HEK293 (cell line): ENCODE results near the gene PHLDB3.

Experiments used
- BCL11A ChIP-seq: fragments of 450-650 bp; formaldehyde crosslinking; IDR thresholded peaks from 2 replicates; pipeline ENCODE4 v1.5.1; 2016; ENCODE audit warnings: low read depth, missing biosample characterization, missing genetic modification characterization
- KLF10 ChIP-seq: fragments of 450-650 bp; IDR thresholded peaks from 2 replicates; pipeline ENCODE4 v1.5.1; 2018; ENCODE audit warnings: missing biosample characterization, mild to moderate bottlenecking, missing genetic modification characterization
- KLF8 ChIP-seq: fragments of 450-650 bp; formaldehyde crosslinking; IDR thresholded peaks from 2 replicates; pipeline ENCODE4 v1.5.1; 2016; ENCODE audit warnings: missing biosample characterization, missing genetic modification characterization
- RBAK ChIP-seq: fragments of 450-650 bp; formaldehyde crosslinking; IDR thresholded peaks from 2 replicates; pipeline ENCODE4 v1.5.1; 2016; ENCODE audit warnings: missing biosample characterization, missing genetic modification characterization
- REPIN1 ChIP-seq: fragments of 450-650 bp; formaldehyde crosslinking; IDR thresholded peaks from 2 replicates; pipeline ENCODE4 v1.5.1; 2017; ENCODE audit warnings: missing biosample characterization, missing genetic modification characterization, low read depth
- SALL2 ChIP-seq: fragments of 450-650 bp; formaldehyde crosslinking; IDR thresholded peaks from 2 replicates; pipeline ENCODE4 v1.5.0; 2017; ENCODE audit warnings: missing biosample characterization, mild to moderate bottlenecking, missing genetic modification characterization, borderline replicate concordance
- SP2 ChIP-seq: fragments of 450-650 bp; formaldehyde crosslinking; IDR thresholded peaks from 2 replicates; pipeline ENCODE4 v1.5.1; 2016; ENCODE audit warnings: missing biosample characterization, missing genetic modification characterization
- ZBTB21 ChIP-seq: fragments of 450-650 bp; formaldehyde crosslinking; IDR thresholded peaks from 2 replicates; pipeline ENCODE4 v1.5.1; 2017; ENCODE audit warnings: missing biosample characterization, missing genetic modification characterization
- ZFP41 ChIP-seq: fragments of 450-650 bp; formaldehyde crosslinking; IDR thresholded peaks from 2 replicates; pipeline ENCODE4 v1.5.1; 2016; ENCODE audit warnings: missing biosample characterization, missing genetic modification characterization, borderline replicate concordance
- ZNF146 ChIP-seq: fragments of 450-650 bp; formaldehyde crosslinking; IDR thresholded peaks from 2 replicates; pipeline ENCODE4 v1.5.1; 2016; ENCODE audit warnings: missing biosample characterization, missing genetic modification characterization
- ZNF174 ChIP-seq: fragments of 450-650 bp; formaldehyde crosslinking; IDR thresholded peaks from 2 replicates; pipeline ENCODE4 v1.5.0; 2017; ENCODE audit warnings: missing biosample characterization, mild to moderate bottlenecking, missing genetic modification characterization
- ZNF223 ChIP-seq: fragments of 450-650 bp; formaldehyde crosslinking; IDR thresholded peaks from 2 replicates; pipeline ENCODE4 v1.5.1; 2016; ENCODE audit warnings: missing biosample characterization, missing genetic modification characterization
- ZNF24 ChIP-seq: fragments of 450-650 bp; formaldehyde crosslinking; IDR thresholded peaks from 2 replicates; pipeline ENCODE4 v1.5.1; 2016; ENCODE audit warnings: missing biosample characterization, missing genetic modification characterization
- ZNF266 ChIP-seq: fragments of 450-650 bp; formaldehyde crosslinking; IDR thresholded peaks from 2 replicates; pipeline ENCODE4 v1.5.1; 2016; ENCODE audit warnings: missing biosample characterization, missing genetic modification characterization, low read depth
- ZNF391 ChIP-seq: fragments of 450-650 bp; formaldehyde crosslinking; IDR thresholded peaks from 2 replicates; pipeline ENCODE4 v1.5.1; 2016; ENCODE audit warnings: low read depth, missing biosample characterization, missing genetic modification characterization, borderline replicate concordance
- ZNF510 ChIP-seq: fragments of 450-650 bp; formaldehyde crosslinking; IDR thresholded peaks from 2 replicates; pipeline ENCODE4 v1.5.1; 2018; ENCODE audit warnings: mild to moderate bottlenecking, missing genetic modification characterization, missing biosample characterization; ENCODE audit not compliant: insufficient replicate concordance
- ZNF585B ChIP-seq: fragments of 450-650 bp; formaldehyde crosslinking; IDR thresholded peaks from 2 replicates; pipeline ENCODE4 v1.5.1; 2016; ENCODE audit warnings: missing biosample characterization, missing genetic modification characterization
- ZNF658 ChIP-seq: fragments of 450-650 bp; formaldehyde crosslinking; IDR thresholded peaks from 2 replicates; pipeline ENCODE4; 2016; ENCODE audit warnings: missing biosample characterization, missing genetic modification characterization
- ZNF747 ChIP-seq: fragments of 450-650 bp; formaldehyde crosslinking; IDR thresholded peaks from 2 replicates; pipeline ENCODE4 v1.5.1; 2016; ENCODE audit warnings: missing biosample characterization, missing genetic modification characterization
- ZNF768 ChIP-seq: fragments of 450-650 bp; formaldehyde crosslinking; IDR thresholded peaks from 2 replicates; pipeline ENCODE4 v1.5.1; 2018; ENCODE audit warnings: missing biosample characterization, mild to moderate bottlenecking, missing genetic modification characterization
- ZSCAN23 ChIP-seq: fragments of 450-650 bp; formaldehyde crosslinking; IDR thresholded peaks from 2 replicates; pipeline ENCODE4 v1.5.1; 2016; ENCODE audit warnings: missing biosample characterization, missing genetic modification characterization
- TF ChIP-seq, protein P1 (sequence below): fragments of 450-650 bp; formaldehyde crosslinking; IDR thresholded peaks from 2 replicates; pipeline ENCODE4 v1.5.1; 2017; ENCODE audit warnings: missing biosample characterization, missing genetic modification characterization
- TF ChIP-seq, protein P2 (sequence below): fragments of 450-650 bp; formaldehyde crosslinking; IDR thresholded peaks from 2 replicates; pipeline ENCODE4 v1.5.1; 2016; ENCODE audit warnings: missing biosample characterization, missing genetic modification characterization
- TF ChIP-seq, protein P3 (sequence below): fragments of 450-650 bp; formaldehyde crosslinking; IDR thresholded peaks from 2 replicates; pipeline ENCODE4 v1.5.1; 2016; ENCODE audit warnings: missing biosample characterization, missing genetic modification characterization
- TF ChIP-seq, protein P4 (sequence below): fragments of 450-650 bp; formaldehyde crosslinking; IDR thresholded peaks from 2 replicates; pipeline ENCODE4 v1.5.1; 2016; ENCODE audit warnings: missing biosample characterization, missing genetic modification characterization
- TF ChIP-seq, protein P5 (sequence below): fragments of 450-650 bp; formaldehyde crosslinking; IDR thresholded peaks from 2 replicates; pipeline ENCODE4 v1.5.1; 2016; ENCODE audit warnings: missing biosample characterization, missing genetic modification characterization

Gene PHLDB3

DNA sequence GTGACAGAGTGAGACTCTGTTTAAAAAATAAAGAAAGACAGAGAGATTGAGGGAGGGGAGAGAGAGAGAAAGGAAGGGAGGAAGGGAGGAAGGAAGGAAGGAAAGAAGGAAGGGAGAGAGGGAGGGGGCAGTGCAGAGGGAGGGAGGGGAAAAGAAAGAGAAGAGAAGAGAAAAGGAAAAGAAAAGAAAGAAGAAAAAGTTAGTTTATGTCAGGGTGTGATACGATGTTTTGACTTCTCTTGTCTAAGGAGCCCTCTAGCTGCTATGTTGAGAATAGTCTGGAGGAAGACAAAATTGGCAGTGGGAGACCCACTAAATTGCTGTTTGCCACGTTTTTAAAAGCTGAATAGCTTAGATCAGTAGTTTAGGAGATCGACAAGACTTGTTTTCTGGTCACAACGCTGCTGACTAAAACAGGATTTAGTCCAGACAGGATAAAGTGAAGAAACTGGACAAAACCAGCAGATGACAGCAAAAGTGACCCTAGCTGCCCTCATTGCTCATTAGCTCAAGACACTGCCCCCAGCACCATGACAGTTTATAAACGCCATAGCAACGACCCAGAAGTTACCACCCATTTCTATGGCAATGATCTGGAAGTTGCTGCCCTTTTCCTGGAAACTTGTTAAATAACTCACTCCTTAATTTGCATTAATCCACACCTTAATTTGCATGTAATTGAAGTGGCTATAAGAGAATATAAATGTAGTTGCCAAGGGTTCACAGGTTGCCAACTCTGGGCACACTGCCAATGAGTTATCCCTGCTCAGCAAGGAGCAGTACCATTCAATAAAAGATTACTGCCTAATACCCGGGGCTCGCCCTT is 78.8 kb downstream of the PHLDB3 start (continued):
- TF ChIP-seq, protein P1, sequence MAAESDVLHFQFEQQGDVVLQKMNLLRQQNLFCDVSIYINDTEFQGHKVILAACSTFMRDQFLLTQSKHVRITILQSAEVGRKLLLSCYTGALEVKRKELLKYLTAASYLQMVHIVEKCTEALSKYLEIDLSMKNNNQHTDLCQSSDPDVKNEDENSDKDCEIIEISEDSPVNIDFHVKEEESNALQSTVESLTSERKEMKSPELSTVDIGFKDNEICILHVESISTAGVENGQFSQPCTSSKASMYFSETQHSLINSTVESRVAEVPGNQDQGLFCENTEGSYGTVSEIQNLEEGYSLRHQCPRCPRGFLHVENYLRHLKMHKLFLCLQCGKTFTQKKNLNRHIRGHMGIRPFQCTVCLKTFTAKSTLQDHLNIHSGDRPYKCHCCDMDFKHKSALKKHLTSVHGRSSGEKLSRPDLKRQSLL (tag by site-specific recombination) = no peak
- TF ChIP-seq ZBTB21 (tag by site-specific recombination) (0 out of 2 replicates have a peak, but pooled peaks have one; percentile 19), ZNF223 (tag by site-specific recombination) (no peak), ZNF266 (tag by site-specific recombination) (no peak), KLF10 (tag by site-specific recombination) (no peak), REPIN1 (no peak), BCL11A (tag by site-specific recombination) (no peak), ZNF174 (tag by site-specific recombination) (no peak), ZNF510 (tag by site-specific recombination) (no peak), ZFP41 (tag by site-specific recombination) (no peak), ZNF24 (0 out of 2 replicates have a peak, but pooled peaks have one; percentile 17), ZNF391 (tag by site-specific recombination) (peak; percentile 76; the same call in 1 of the 2 replicates), SP2 (tag by site-specific recombination) (no peak), KLF8 (tag by site-specific recombination) (peak; percentile 65), RBAK (no peak), ZSCAN23 (tag by site-specific recombination) (peak; percentile 50; the same call in 1 of the 2 replicates), SALL2 (tag by site-specific recombination) (no peak), ZNF768 (tag by site-specific recombination) (no peak), ZNF146 (tag by site-specific recombination) (no peak), ZNF747 (tag by site-specific recombination) (no peak), ZNF585B (tag by site-specific recombination) (no peak), ZNF658 (tag by site-specific recombination) (no peak)
- TF ChIP-seq, protein P2, sequence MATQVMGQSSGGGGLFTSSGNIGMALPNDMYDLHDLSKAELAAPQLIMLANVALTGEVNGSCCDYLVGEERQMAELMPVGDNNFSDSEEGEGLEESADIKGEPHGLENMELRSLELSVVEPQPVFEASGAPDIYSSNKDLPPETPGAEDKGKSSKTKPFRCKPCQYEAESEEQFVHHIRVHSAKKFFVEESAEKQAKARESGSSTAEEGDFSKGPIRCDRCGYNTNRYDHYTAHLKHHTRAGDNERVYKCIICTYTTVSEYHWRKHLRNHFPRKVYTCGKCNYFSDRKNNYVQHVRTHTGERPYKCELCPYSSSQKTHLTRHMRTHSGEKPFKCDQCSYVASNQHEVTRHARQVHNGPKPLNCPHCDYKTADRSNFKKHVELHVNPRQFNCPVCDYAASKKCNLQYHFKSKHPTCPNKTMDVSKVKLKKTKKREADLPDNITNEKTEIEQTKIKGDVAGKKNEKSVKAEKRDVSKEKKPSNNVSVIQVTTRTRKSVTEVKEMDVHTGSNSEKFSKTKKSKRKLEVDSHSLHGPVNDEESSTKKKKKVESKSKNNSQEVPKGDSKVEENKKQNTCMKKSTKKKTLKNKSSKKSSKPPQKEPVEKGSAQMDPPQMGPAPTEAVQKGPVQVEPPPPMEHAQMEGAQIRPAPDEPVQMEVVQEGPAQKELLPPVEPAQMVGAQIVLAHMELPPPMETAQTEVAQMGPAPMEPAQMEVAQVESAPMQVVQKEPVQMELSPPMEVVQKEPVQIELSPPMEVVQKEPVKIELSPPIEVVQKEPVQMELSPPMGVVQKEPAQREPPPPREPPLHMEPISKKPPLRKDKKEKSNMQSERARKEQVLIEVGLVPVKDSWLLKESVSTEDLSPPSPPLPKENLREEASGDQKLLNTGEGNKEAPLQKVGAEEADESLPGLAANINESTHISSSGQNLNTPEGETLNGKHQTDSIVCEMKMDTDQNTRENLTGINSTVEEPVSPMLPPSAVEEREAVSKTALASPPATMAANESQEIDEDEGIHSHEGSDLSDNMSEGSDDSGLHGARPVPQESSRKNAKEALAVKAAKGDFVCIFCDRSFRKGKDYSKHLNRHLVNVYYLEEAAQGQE (tag by site-specific recombination) = no peak
- TF ChIP-seq, protein P3, sequence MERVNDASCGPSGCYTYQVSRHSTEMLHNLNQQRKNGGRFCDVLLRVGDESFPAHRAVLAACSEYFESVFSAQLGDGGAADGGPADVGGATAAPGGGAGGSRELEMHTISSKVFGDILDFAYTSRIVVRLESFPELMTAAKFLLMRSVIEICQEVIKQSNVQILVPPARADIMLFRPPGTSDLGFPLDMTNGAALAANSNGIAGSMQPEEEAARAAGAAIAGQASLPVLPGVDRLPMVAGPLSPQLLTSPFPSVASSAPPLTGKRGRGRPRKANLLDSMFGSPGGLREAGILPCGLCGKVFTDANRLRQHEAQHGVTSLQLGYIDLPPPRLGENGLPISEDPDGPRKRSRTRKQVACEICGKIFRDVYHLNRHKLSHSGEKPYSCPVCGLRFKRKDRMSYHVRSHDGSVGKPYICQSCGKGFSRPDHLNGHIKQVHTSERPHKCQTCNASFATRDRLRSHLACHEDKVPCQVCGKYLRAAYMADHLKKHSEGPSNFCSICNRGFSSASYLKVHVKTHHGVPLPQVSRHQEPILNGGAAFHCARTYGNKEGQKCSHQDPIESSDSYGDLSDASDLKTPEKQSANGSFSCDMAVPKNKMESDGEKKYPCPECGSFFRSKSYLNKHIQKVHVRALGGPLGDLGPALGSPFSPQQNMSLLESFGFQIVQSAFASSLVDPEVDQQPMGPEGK (tag by site-specific recombination) = no peak
- TF ChIP-seq, protein P4, sequence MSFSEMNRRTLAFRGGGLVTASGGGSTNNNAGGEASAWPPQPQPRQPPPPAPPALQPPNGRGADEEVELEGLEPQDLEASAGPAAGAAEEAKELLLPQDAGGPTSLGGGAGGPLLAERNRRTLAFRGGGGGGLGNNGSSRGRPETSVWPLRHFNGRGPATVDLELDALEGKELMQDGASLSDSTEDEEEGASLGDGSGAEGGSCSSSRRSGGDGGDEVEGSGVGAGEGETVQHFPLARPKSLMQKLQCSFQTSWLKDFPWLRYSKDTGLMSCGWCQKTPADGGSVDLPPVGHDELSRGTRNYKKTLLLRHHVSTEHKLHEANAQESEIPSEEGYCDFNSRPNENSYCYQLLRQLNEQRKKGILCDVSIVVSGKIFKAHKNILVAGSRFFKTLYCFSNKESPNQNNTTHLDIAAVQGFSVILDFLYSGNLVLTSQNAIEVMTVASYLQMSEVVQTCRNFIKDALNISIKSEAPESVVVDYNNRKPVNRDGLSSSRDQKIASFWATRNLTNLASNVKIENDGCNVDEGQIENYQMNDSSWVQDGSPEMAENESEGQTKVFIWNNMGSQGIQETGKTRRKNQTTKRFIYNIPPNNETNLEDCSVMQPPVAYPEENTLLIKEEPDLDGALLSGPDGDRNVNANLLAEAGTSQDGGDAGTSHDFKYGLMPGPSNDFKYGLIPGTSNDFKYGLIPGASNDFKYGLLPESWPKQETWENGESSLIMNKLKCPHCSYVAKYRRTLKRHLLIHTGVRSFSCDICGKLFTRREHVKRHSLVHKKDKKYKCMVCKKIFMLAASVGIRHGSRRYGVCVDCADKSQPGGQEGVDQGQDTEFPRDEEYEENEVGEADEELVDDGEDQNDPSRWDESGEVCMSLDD (tag by site-specific recombination) = no peak
- TF ChIP-seq, protein P5, sequence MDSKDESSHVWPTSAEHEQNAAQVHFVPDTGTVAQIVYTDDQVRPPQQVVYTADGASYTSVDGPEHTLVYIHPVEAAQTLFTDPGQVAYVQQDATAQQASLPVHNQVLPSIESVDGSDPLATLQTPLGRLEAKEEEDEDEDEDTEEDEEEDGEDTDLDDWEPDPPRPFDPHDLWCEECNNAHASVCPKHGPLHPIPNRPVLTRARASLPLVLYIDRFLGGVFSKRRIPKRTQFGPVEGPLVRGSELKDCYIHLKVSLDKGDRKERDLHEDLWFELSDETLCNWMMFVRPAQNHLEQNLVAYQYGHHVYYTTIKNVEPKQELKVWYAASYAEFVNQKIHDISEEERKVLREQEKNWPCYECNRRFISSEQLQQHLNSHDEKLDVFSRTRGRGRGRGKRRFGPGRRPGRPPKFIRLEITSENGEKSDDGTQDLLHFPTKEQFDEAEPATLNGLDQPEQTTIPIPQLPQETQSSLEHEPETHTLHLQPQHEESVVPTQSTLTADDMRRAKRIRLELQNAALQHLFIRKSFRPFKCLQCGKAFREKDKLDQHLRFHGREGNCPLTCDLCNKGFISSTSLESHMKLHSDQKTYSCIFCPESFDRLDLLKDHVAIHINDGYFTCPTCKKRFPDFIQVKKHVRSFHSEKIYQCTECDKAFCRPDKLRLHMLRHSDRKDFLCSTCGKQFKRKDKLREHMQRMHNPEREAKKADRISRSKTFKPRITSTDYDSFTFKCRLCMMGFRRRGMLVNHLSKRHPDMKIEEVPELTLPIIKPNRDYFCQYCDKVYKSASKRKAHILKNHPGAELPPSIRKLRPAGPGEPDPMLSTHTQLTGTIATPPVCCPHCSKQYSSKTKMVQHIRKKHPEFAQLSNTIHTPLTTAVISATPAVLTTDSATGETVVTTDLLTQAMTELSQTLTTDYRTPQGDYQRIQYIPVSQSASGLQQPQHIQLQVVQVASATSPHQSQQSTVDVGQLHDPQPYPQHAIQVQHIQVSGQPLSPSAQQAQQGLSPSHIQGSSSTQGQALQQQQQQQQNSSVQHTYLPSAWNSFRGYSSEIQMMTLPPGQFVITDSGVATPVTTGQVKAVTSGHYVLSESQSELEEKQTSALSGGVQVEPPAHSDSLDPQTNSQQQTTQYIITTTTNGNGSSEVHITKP (tag by site-specific recombination) = 0 out of 2 replicates have a peak, but pooled peaks have one; percentile 7
